Kidney epithelial cell (primary cell): ENCODE measurements around the gene CDH22. TPM values are rescaled to one million over a fixed set of nuclear protein-coding genes. Genes with fewer than 3 reads are reported as not detected.
A peak's percentile ranks its signal among the peaks of the same experiment; 100 is the strongest.

Experiments used
- DNase-seq: peaks from one replicate; pipeline ENCODE4 v3.0.0-alpha.2; 2010; ENCODE audit warnings: low read depth
- H3K27me3 ChIP-seq: 2 replicates; pipeline ENCODE4 v1.6.0; 2011; ENCODE audit warnings: low read length; ENCODE audit not compliant: control insufficient read depth, insufficient read depth
- H3K36me3 ChIP-seq: 2 replicates; pipeline ENCODE4 v1.5.1; 2011; ENCODE audit warnings: low read length; ENCODE audit not compliant: control insufficient read depth, insufficient read depth
- H3K4me3 ChIP-seq: 2 replicates; pipeline ENCODE4 v1.5.1; 2011; ENCODE audit warnings: low read depth, mild to moderate bottlenecking, control low read depth, low read length
- total RNA-seq: library from RNA; depleted of rRNA; stranded (reverse); fragments of >200 nt; gene quantifications from 2 replicates; pipeline ENCODE4 v1.2.3, GENCODE V29; 2015
- TF ChIP-seq, protein P1 (sequence below): IDR thresholded peaks from 2 replicates; pipeline ENCODE4 v1.5.1; 2011; ENCODE audit warnings: mild to moderate bottlenecking, moderate library complexity, low read length, control low read depth, inconsistent platforms; ENCODE audit not compliant: insufficient read depth, poor library complexity, severe bottlenecking

The CDH22 gene
- total RNA-seq, 1 donor from 2014 or later, result not detected

DNA sequence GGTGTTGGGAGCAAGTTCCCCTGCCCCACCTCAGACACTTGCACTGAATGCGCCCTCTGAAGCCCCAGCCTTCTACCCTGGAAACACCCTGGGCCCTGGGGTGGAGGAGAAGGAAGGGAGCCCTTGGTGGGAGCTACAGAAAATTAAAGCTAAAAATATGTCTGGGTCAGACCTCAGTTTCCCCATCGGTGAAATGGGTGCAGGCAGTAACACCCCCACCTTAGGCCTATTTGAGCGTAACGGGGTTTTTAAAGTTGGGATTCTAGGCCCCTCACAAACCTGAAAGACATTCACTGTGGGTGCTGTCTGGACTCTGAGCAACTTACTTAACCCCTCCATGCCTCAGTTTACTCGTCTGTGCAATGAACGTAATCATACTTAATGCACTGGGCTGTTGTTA is 19.3 kb upstream of the CDH22 start:
- no peak for DNase-seq
- peaks cover 54% of the 10 kb centered on the region for H3K27me3 ChIP-seq
- TF ChIP-seq, protein P1, sequence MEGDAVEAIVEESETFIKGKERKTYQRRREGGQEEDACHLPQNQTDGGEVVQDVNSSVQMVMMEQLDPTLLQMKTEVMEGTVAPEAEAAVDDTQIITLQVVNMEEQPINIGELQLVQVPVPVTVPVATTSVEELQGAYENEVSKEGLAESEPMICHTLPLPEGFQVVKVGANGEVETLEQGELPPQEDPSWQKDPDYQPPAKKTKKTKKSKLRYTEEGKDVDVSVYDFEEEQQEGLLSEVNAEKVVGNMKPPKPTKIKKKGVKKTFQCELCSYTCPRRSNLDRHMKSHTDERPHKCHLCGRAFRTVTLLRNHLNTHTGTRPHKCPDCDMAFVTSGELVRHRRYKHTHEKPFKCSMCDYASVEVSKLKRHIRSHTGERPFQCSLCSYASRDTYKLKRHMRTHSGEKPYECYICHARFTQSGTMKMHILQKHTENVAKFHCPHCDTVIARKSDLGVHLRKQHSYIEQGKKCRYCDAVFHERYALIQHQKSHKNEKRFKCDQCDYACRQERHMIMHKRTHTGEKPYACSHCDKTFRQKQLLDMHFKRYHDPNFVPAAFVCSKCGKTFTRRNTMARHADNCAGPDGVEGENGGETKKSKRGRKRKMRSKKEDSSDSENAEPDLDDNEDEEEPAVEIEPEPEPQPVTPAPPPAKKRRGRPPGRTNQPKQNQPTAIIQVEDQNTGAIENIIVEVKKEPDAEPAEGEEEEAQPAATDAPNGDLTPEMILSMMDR, result no peak
- H3K4me3 ChIP-seq, result no peak overlapping the region
- no peaks in the 10 kb centered on the region for H3K36me3 ChIP-seq

DNA sequence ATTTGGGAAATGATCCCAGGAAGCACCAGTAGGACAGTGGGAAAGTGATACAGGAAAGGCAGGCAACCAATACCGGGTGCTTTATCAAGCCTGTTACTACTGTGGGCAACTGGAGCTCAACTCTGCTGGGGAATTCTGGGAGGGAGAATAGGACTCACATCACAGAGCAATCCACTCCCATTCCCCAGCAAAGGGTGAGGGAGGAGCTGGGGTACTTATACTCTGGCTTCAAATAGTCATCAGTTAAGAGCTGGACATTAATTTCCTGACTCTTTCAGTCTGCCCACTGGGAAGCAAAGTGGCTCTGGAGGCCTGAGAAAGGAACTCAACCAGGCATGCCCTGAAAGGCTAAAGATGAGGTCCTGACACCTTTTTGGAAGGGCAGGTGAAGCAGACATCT is 17.5 kb upstream of the CDH22 start:
- TF ChIP-seq, protein P1, result no peak
- H3K27me3 ChIP-seq, result peaks cover 39% of the 10 kb centered on the region
- no peak for DNase-seq
- no peaks in the 10 kb centered on the region for H3K36me3 ChIP-seq
- no peak overlapping the region for H3K4me3 ChIP-seq

DNA sequence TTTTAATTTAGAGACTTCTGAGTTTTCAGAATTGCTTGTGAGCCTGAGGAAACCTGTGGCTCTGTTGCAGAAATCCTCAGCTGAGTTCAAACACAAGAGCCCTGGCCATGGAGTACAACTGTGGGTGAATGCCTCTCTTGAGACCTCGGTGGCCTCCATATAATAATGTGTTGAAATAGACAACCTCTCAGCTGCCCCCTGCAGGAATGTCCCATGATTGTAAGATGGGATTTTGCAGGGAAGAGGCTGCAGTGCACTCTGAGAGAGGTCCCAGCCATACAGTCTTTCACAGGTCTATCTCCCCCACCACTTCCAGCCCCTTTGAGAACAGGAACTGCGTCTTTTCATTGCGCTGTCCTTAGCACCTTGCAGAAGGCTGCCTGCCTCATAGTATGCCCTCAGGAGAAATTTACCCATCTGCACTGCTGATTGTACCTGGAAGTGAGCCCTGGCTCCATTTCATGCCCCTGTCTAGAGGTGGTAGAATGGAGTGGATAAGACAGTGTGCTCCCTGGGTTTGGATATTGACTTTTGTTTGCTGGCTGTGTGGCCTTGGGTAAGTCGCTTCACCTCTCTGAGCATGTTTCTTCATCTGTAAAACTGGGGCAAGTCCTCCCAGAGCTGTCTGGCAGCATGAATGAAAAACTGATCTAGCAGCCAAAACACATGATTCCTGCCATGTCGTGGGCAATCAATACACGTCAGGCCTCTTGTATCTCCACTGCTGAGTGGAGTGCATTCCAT is 16.8 kb upstream of the CDH22 start:
- TF ChIP-seq, protein P1, result peak; percentile 38

DNA sequence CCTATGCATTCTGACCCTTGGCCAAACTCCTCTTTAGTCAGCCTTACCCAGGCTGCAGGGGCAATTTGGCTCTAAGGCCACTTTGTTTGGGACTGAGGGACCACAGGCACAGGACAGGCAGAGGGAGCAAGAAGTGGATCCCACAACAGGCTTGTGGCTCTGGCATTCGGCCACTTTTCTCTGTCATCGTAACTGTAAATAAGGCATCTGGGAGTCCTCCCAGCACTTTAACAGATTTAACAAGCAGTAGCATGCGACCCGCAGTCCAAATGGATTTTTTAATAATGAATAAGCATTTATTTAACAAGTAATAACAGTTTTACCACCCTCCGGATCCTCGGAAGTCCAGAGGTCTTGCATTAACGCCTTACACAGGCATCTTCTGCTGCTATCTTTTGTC is 16.1 kb upstream of the CDH22 start:
- Histone ChIP-seq H3K27me3 (peaks cover 32% of the 10 kb centered on the region), H3K4me3 (no peak overlapping the region), H3K36me3 (no peaks in the 10 kb centered on the region)
- DNase-seq, result no peak
- TF ChIP-seq, protein P1, result no peak

More for the DNA sequence above, 16.8 kb upstream of the CDH22 start:
- Histone ChIP-seq H3K27me3 (peaks cover 34% of the 10 kb centered on the region), H3K4me3 (no peak overlapping the region), H3K36me3 (no peaks in the 10 kb centered on the region)
- no peak for DNase-seq

DNA sequence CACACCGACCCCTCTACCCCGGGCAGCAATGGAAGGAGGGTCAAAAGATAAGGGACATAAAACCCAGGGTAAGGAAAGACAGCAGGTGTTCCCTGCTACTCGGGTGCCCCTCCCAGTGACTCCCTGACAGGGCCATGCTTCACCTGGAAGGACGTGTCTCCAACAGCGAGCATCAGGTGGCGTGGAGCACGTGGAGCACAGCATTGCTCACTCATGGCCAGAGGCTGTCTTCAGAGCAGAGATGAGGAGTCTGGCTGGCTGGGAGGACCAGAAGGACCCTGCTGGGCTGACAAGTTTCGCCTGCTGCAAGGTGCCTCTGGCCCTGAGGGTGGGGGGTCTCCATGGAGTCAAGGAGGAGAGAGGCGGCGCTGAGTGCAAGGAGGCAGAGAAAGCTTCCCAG is 15.3 kb upstream of the CDH22 start:
- H3K4me3 ChIP-seq, result no peak overlapping the region
- H3K36me3 ChIP-seq, result no peaks in the 10 kb centered on the region
- no peak for DNase-seq
- TF ChIP-seq, protein P1, result no peak
- H3K27me3 ChIP-seq, result peaks cover 24% of the 10 kb centered on the region

DNA sequence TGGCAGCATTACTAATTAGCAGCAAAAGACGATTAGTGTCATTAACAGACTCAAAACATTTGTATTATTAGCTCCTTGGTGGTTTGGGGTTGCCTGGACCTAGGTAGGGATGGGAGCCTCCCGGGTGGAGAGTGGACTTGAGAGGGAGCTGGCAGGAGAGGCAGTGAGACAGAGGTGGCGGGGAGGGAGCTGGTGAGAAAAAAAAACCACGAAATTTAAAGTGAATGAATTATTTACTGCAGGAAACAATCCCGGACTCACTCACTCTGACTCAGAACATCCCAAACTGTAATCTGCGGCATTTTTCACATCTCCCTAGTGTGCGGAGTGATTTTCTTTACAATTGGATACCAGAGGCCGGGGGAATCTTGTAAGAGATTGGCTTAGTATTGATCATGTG is 14.3 kb upstream of the CDH22 start:
- no peaks in the 10 kb centered on the region for H3K36me3 ChIP-seq
- TF ChIP-seq, protein P1, result no peak
- no peak for DNase-seq
- no peak overlapping the region for H3K4me3 ChIP-seq
- peaks cover 27% of the 10 kb centered on the region for H3K27me3 ChIP-seq
